Tibial nerve (tissue), 3 donors: ENCODE data around the gene PIGN.

Source experiments
- POLR2A ChIP-seq, 2 donors: fragments of 450-650 bp; IDR thresholded peaks; one replicate each; pipeline ENCODE4 v1.6.1; 2017; ENCODE audit warnings: antibody characterized with exemption in 2 of 2, mild to moderate bottlenecking in 2 of 2, moderate library complexity in 2 of 2
- TF ChIP-seq, protein P1 (sequence below), 5 experiments: fragments of 200-600 bp in 3 of 5; fragments of 450-650 bp in 2 of 5; sonication (generic) in 3 of 5; IDR thresholded peaks; one replicate each; pipeline ENCODE4 v1.5.1; 2016 to 2019; ENCODE audit warnings: antibody characterized with exemption in 5 of 5, mild to moderate bottlenecking in 3 of 5, moderate library complexity in 2 of 5

DNA sequence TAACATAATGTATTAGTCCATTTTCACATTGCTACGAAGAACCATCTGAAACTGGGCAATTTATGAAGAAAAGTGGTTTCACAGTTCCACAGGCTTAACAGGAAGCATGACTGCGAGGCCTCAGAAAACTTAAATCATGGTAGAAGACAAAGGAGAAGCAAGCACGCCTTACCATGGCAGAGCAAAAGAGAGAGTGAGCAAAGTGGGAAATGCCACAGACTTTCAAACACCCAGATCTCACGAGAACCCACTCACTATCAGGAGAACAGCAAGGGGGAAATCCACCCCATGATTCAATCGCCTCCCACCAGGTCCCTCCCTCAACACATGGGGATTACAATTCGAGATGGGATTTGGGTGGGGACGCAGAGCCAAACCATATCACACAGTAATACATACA is 22.5 kb downstream of the PIGN start:
- TF ChIP-seq, protein P1, sequence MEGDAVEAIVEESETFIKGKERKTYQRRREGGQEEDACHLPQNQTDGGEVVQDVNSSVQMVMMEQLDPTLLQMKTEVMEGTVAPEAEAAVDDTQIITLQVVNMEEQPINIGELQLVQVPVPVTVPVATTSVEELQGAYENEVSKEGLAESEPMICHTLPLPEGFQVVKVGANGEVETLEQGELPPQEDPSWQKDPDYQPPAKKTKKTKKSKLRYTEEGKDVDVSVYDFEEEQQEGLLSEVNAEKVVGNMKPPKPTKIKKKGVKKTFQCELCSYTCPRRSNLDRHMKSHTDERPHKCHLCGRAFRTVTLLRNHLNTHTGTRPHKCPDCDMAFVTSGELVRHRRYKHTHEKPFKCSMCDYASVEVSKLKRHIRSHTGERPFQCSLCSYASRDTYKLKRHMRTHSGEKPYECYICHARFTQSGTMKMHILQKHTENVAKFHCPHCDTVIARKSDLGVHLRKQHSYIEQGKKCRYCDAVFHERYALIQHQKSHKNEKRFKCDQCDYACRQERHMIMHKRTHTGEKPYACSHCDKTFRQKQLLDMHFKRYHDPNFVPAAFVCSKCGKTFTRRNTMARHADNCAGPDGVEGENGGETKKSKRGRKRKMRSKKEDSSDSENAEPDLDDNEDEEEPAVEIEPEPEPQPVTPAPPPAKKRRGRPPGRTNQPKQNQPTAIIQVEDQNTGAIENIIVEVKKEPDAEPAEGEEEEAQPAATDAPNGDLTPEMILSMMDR (IDR thresholded peaks at IDR 0.05): no peak
- no peak for TF ChIP-seq POLR2A (IDR thresholded peaks at IDR 0.05)
